Adrenal gland (tissue), 12 donors: ENCODE results near the gene PNMT. TPM values are rescaled to one million over a fixed set of nuclear protein-coding genes. Genes with fewer than 3 reads are reported as not detected.

Source experiments
- DNase-seq, 7 donors: peaks; one replicate each; pipeline ENCODE4 v3.0.0-alpha.2; 2019 to 2020
- H3K27ac ChIP-seq, 5 donors: fragments of 200-600 bp; sonication (generic) in 4 of 5; 1 replicate in 3 of 5; 2 replicates in 2 of 5; pipeline versions ENCODE4 v1.5.1 to v1.8.0; 2016 to 2020; ENCODE audit warnings: mild to moderate bottlenecking in 1 of 5
- H3K27me3 ChIP-seq: fragments of 200-600 bp; 2 replicates; pipeline ENCODE4 v1.8.0; 2021
- H3K36me3 ChIP-seq, 2 donors: fragments of 200-600 bp; replicated peaks in 1 of 2; 1 replicate in 1 of 2; 2 replicates in 1 of 2; pipeline versions ENCODE4 v1.5.1 to v1.8.0; 2018 to 2022
- H3K4me1 ChIP-seq, 2 donors: fragments of 200-600 bp; replicated peaks in 1 of 2; 1 replicate in 1 of 2; 2 replicates in 1 of 2; pipeline versions ENCODE4 v1.5.1 to v1.8.0; 2018 to 2021
- H3K4me3 ChIP-seq, 4 donors: fragments of 200-600 bp; sonication (generic) in 3 of 4; one replicate each; pipeline ENCODE4 v1.5.1; 2016 to 2018
- H3K9me3 ChIP-seq, 3 donors: fragments of 200-600 bp; sonication (generic) in 1 of 3; replicated peaks in 1 of 3; 1 replicate in 2 of 3; 2 replicates in 1 of 3; pipeline versions ENCODE4 v1.5.1 to v1.8.0; 2016 to 2021
- POLR2A ChIP-seq, 2 donors: fragments of 450-650 bp; IDR thresholded peaks; one replicate each; pipeline ENCODE4 v1.6.1; 2017; ENCODE audit warnings: antibody characterized with exemption in 2 of 2, mild to moderate bottlenecking in 2 of 2, moderate library complexity in 1 of 2
- WGBS, 4 donors: extraction: QIAGEN DNeasy Blood & Tissue Kit in 2 of 4; methylation state at CpG; one replicate each; pipeline versions ENCODE4 v1.1.5 to v1.1.7; 2013 to 2017; 5-methylcytosine and 5-hydroxymethylcytosine counted together
- intact Hi-C, 2 donors: fragments of 100-400 bp; cut with DNase I; formaldehyde crosslinking; loops; one replicate each; pipeline versions ENCODE4 v1.14.1 to v1.15.0; 2022 to 2023
- polyA plus RNA-seq, 3 donors: library from polyadenylated mRNA; stranded (reverse); fragments of 200-250 nt in 2 of 3; fragments of 350-450 nt in 1 of 3; fragmentation: Illumina TruSeq in 1 of 3; extraction: RNeasy Lipid Tissue Mini Kit (QIAGEN cat#74804) in 1 of 3; gene quantifications; one replicate each; pipeline ENCODE4 v1.2.3, GENCODE V29; 2013 to 2014
- total RNA-seq, 9 donors: library from RNA; depleted of rRNA in 4 of 9; stranded (reverse); fragments of >200 nt in 4 of 9; fragments of 120-200 nt in 1 of 9; fragmentation: NEBNext Ultra II Directional in 1 of 9; extraction: Animal tissue kit (Norgen Biotek cat#: 25700) in 1 of 9; gene quantifications; one replicate each; pipeline versions ENCODE4 v1.1.0 to v1.2.4, GENCODE V29; 2013 to 2023
- TF ChIP-seq, protein P1 (sequence below), 6 experiments: fragments of 450-650 bp in 4 of 6; fragments of 200-600 bp in 2 of 6; sonication (generic) in 1 of 6; IDR thresholded peaks; 1 replicate in 5 of 6; 2 replicates in 1 of 6; pipeline versions ENCODE4 v1.5.1 to v1.8.0; 2016 to 2021; ENCODE audit warnings: antibody characterized with exemption in 6 of 6, mild to moderate bottlenecking in 2 of 6, moderate library complexity in 1 of 6
- donor health status: healthy with polysubstance abuse.
- donor health status: Bipolar disorder and iron deficiency.
- donor health status: DM: yes; HTN: yes; CAD: no.
- donor health status: DM: no; HTN: no; CAD: no.
- donor health status: DM: no; HTN: no; CAD: no.
- donor health status: DM: yes; HTN: yes; CAD: no.

PNMT gene
- total and polyA plus RNA-seq, 12 donors: 0.47 to 593 (median 121) TPM; not detected in 1

DNA sequence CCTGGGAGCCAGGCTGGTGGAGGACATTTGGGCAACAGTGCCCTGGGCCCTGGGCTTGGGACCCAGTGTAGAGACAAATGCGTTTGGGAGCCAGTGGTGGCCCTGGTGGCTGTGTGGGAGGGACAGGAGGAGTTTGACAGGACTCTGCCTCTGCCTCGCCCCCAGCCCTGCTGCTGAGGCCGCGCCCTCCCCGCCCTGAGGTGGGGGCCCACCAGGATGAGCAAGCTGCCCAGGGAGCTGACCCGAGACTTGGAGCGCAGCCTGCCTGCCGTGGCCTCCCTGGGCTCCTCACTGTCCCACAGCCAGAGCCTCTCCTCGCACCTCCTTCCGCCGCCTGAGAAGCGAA is 15.0 kb upstream of the PNMT start:
- peaks cover 0 to 36% of the 10 kb centered on the region in 2 donors for H3K4me1 ChIP-seq
- no peaks in the 10 kb centered on the region for H3K27me3 ChIP-seq
- 70 to 83% (median 77%) methylated on average over 9 to 12 of the region's 12 CpGs for whole genome bisulfite sequencing, 4 donors
- DNase-seq: no peak
- H3K27ac ChIP-seq: peak overlapping the region in 2 of 5 donors; percentile 10 to 47
- H3K9me3 ChIP-seq: no peaks in the 10 kb centered on the region
- H3K4me3 ChIP-seq: no peak overlapping the region
- H3K36me3 ChIP-seq: peaks cover 0 to 8% of the 10 kb centered on the region in 2 donors
- intact Hi-C loops: no loop called here
- TF ChIP-seq POLR2A (IDR thresholded peaks at IDR 0.05): no peak
- TF ChIP-seq, protein P1, sequence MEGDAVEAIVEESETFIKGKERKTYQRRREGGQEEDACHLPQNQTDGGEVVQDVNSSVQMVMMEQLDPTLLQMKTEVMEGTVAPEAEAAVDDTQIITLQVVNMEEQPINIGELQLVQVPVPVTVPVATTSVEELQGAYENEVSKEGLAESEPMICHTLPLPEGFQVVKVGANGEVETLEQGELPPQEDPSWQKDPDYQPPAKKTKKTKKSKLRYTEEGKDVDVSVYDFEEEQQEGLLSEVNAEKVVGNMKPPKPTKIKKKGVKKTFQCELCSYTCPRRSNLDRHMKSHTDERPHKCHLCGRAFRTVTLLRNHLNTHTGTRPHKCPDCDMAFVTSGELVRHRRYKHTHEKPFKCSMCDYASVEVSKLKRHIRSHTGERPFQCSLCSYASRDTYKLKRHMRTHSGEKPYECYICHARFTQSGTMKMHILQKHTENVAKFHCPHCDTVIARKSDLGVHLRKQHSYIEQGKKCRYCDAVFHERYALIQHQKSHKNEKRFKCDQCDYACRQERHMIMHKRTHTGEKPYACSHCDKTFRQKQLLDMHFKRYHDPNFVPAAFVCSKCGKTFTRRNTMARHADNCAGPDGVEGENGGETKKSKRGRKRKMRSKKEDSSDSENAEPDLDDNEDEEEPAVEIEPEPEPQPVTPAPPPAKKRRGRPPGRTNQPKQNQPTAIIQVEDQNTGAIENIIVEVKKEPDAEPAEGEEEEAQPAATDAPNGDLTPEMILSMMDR (IDR thresholded peaks at IDR 0.05): no peak

DNA sequence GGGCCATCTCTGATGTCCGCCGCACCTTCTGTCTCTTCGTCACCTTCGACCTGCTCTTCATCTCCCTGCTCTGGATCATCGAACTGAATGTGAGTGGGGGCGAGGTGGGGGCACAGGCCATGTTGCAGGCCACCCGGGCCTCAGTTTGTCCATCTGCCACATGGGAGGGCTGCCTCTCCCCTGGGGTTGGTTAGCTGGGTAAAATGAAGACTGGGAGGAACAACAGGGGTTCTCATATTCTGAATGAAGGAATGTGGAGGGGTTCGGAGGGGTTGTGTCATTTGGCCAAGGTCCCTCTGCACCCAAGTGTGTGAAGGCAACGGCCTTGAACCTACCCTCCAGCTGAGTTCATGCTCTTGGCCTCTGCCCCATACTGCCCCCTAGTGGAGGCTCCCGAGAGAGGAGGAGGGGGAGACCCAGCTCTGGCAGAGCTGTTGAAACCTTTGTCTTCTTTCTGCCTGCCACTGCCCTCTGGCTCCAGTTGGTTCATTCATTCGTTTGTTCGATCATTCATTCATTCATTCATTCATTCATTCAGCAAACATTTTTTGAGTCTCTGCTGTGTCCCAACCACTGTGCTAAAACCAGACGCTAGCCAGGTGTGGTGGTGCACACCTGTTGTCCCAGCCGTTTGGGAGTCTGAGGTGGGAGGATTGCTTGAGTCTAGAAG is 14.5 kb upstream of the PNMT start:
- peaks cover 0 to 13% of the 10 kb centered on the region in 2 donors for H3K36me3 ChIP-seq

DNA sequence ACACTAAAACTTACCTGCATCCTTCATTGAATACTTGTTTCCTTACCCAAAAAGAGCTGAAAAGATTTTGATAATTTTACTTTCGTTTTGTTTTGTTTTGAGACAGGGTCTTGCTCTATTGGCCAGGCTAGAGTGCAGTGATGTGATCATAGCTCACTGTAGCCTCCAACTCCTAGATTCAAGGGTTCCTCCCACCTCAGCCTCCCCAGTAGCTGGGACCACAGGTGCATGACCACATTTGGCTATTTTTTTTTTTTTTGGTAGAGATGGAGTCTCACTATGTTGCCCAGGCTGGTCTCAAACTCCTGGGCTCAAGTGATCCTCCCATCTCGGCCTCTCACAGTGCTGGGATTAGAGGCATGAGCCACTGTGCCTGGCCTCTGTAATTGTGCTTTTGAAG is 13.1 kb upstream of the PNMT start:
- H3K9me3 ChIP-seq: no peaks in the 10 kb centered on the region
- no peaks in the 10 kb centered on the region for H3K27me3 ChIP-seq
- intact Hi-C loops: no loop called here
- H3K36me3 ChIP-seq: peaks cover 0 to 26% of the 10 kb centered on the region in 2 donors
- 81 to 86% (median 83%) methylated on average over 2 of the region's 2 CpGs for WGBS, 4 donors
- DNase-seq: no peak
- TF ChIP-seq POLR2A (IDR thresholded peaks at IDR 0.05): no peak
- TF ChIP-seq, protein P1 (IDR thresholded peaks at IDR 0.05): no peak
- H3K27ac ChIP-seq: no peak overlapping the region
- no peak overlapping the region for H3K4me3 ChIP-seq
- peaks cover 0 to 48% of the 10 kb centered on the region in 2 donors for H3K4me1 ChIP-seq

More for the DNA sequence above, 14.5 kb upstream of the PNMT start:
- intact Hi-C loops: no loop called here
- Histone ChIP-seq H3K9me3 (no peaks in the 10 kb centered on the region), H3K4me3 (no peak overlapping the region), H3K27ac (peak overlapping the region in 1 of 5 donors; percentile 47), H3K4me1 (peaks cover 0 to 39% of the 10 kb centered on the region in 2 donors), H3K27me3 (no peaks in the 10 kb centered on the region)
- peak; percentile 63 to 83 (median 71) for DNase-seq
- TF ChIP-seq, protein P1 (IDR thresholded peaks at IDR 0.05): peak; percentile 55 to 72 (median 68)
- TF ChIP-seq POLR2A (IDR thresholded peaks at IDR 0.05): no peak
- 57 to 65% (median 59%) methylated on average over 13 to 14 of the region's 14 CpGs for WGBS, 4 donors

DNA sequence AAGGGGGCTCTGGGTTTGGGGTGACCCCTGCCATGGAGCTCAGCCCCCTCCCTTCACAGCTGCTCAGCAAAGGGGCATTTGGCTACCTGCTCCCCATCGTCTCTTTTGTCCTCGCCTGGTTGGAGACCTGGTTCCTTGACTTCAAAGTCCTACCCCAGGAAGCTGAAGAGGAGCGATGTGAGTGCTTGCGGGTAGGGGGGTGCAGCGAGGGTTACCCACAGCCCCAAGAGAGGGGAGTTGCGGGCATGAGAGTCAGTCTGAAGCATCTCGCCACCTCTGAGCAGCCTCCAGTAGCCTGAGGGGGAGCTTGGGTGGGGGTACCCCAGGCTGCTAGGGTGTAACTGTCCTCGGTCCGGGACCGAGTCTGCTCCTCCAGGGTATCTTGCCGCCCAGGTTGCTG is 9.9 kb upstream of the PNMT start:
- H3K4me3 ChIP-seq: no peak overlapping the region
- H3K36me3 ChIP-seq: peaks cover 0 to 54% of the 10 kb centered on the region in 2 donors
- WGBS, 4 donors: 89 to 98% (median 95%) methylated on average over 6 to 11 of the region's 11 CpGs
- H3K9me3 ChIP-seq: no peaks in the 10 kb centered on the region
- H3K27me3 ChIP-seq: no peaks in the 10 kb centered on the region
- peak overlapping the region in 1 of 5 donors; percentile 74 for H3K27ac ChIP-seq
- TF ChIP-seq, protein P1 (IDR thresholded peaks at IDR 0.05): no peak
- no peak for TF ChIP-seq POLR2A (IDR thresholded peaks at IDR 0.05)
- intact Hi-C loops: no loop called here
- H3K4me1 ChIP-seq: peaks cover 0 to 44% of the 10 kb centered on the region in 2 donors
- DNase-seq: no peak
